WTC11 (cell line): ENCODE results near the gene CEP126.
A peak's percentile ranks its signal among the peaks of the same experiment; 100 is the strongest.

Source experiments
- CTCF ChIP-seq: fragments of 200-600 bp; IDR thresholded peaks from 2 replicates; pipeline ENCODE4 v1.8.0; 2022; ENCODE audit warnings: antibody characterized with exemption
- TCF7 ChIP-seq: sonication (generic); formaldehyde crosslinking; IDR thresholded peaks from 2 replicates; pipeline ENCODE4 v1.8.0; 2022; ENCODE audit warnings: mild to moderate bottlenecking, low read depth, missing genetic modification reagents, moderate library complexity
- TEAD4 ChIP-seq: sonication (generic); formaldehyde crosslinking; IDR thresholded peaks from 2 replicates; pipeline ENCODE4 v1.8.0; 2022; ENCODE audit warnings: mild to moderate bottlenecking, missing genetic modification reagents

- TF ChIP-seq TEAD4 (CRISPR knock-in tag) (no peak), CTCF (peak; percentile 34), TCF7 (CRISPR knock-in tag) (no peak)
Observed at GRCh38 chr11:102007567-102008437, 93.0 kb downstream of the CEP126 start.
